8988T (cell line): ENCODE measurements around the gene KDELR1.
A peak's percentile ranks its signal among the peaks of the same experiment; 100 is the strongest.

ENCODE experiments used
- DNase-seq: peaks from one replicate; pipeline ENCODE4 v3.0.0; 2011

Gene KDELR1

DNA sequence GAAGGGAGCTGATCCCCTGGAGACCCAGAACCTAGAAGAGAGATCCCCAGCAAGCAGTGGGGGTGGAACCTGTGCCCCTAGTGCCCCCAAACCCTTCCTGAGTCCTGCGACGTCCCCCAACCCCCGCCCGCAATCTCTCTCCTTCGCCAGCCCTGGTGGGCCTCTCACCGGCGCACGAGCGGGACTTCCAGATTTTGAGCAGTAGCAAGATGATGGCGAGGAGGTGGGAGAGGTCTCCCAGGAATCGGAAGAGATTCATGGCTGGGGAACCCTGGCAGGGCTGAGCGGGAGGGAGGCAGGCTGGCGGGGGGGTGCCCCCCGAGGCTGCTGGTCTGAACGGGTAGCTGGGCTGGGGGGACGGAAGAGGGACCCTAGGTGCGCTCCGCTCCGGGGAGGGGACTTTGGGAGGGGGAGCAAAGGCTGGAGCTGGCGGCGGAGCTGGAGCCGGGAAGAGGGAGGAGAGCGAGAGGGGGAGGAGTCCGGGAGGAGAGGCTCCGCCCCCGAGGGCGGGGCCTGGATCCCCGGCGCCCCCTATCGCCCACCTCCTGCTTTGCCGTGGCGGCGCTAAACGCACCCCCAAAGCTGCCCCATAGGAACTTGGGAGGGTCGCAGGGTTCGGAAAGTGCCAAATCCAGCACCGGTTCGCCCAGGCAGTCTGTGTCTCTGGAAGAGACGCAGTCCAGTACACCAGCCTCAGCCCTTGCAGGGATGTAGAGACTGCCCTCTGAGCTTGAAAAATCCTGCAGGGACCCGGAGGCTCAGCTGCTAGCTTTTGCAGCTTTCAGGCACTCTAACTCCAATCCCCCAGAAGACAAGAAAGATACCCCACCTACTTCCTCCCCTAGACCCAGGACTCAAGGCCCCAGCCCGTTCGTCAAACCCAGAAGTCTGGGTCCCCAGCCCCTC is at the start of gene KDELR1:
Gene KDELR1, minus strand, starts transcription at position 452 of the 906 bp plus-strand sequence. Its CDS starts 193 bp downstream, at position 259.
- DNase-seq: peak; percentile 66

DNA sequence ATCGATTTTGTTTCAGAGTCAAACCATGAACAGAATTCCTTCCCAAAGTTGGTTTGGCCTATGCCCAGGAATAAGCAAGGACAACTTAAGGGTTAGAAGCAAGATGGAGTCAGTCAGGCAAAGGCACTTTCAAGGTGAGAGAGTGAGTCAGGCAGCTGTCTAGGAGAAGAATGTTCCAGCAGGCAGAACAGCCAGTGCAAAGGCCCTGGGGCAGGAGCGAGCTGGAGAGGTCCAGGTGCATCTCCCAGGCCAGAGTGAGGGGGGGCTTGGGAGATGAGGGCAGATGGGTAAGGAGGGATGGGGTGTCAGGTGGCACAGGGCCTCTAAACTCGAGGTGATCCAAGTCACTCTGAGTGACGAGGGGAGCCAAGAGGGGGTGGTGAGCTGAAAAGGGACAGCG is 45.2 kb upstream of the KDELR1 start:
- DNase-seq: no peak

DNA sequence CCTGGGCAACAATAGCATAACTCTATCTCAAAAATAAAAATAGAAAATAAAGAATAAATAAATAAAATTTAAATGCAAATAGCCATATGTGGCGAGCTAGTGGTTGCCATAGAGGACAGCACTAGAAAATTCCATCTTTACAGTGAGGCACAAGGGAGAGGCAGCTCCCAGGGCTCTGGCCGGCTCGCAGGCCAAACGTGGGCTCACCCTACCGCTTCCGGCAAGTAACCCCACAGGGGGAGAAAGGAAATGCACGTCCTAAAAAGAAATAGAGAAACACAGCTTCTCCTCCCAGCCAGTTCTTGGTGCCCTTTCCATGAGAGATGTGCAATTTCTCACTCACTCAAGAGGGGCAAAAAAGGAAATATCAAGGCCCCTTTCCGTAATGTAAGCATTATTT is 42.0 kb upstream of the KDELR1 start:
- DNase-seq: no peak

DNA sequence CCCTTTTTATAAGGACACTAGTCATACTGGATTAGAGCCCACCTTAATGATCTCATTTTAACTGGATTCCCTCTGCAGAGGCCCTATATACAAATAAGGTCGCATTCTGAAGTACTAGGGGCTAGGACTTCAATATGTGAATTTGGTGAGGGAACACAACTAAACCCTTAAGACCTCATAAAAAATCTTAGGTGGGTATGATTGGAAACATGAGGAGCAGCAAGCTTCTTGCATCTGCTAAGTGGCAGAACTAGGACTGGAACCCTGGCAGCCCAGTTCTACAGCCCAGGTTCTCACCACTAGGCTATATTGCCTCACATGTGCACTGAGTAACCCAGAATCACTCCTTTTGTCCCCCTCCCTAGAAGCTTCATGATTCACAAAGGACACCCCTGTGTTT is 37.3 kb upstream of the KDELR1 start:
- DNase-seq: no peak

DNA sequence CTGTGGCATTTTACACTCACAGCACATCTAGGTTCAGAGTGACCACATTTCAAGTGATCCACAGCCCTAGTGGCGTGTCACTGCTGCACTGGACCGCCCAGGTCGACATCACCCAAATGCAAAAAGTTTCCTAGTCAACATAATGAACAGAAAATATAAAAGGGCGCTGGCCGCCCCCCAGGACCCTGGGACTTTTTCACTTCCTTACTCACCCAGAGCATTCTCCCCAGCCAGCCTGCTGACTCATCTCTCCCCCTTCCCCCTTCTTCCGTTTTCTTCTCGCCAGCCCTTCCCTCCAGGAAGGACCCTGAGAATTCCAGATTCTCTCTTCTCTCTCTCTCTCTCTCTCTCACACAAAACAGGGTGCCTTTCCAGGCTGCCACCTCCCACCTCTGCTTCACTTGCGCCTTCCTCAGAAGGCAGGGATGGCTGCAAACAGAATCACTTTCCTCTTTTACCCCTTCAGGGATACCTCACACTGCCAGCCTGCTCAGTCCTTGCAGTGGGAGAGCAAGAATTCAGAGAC is 33.4 kb upstream of the KDELR1 start:
- DNase-seq: peak; percentile 51

DNA sequence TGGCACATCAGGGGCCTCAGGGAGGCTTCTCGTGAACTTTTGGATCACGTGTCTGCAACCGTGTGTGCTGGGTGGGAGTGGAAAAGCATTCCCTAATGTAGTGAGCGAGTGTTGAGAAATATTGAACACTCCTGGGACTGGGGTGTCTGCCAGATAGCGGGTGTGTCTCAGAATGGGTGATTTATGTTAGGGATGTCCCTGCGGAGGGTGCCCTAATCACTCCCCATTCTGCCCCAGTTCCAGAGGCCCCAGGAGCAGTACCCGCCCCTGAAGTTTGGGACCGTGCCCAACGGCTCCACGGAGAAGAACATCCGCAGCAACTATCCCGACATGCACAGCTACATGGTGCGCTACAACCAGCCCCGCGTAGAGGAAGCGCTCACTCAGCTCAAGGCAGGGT is 30.2 kb upstream of the KDELR1 start:
- DNase-seq: no peak

DNA sequence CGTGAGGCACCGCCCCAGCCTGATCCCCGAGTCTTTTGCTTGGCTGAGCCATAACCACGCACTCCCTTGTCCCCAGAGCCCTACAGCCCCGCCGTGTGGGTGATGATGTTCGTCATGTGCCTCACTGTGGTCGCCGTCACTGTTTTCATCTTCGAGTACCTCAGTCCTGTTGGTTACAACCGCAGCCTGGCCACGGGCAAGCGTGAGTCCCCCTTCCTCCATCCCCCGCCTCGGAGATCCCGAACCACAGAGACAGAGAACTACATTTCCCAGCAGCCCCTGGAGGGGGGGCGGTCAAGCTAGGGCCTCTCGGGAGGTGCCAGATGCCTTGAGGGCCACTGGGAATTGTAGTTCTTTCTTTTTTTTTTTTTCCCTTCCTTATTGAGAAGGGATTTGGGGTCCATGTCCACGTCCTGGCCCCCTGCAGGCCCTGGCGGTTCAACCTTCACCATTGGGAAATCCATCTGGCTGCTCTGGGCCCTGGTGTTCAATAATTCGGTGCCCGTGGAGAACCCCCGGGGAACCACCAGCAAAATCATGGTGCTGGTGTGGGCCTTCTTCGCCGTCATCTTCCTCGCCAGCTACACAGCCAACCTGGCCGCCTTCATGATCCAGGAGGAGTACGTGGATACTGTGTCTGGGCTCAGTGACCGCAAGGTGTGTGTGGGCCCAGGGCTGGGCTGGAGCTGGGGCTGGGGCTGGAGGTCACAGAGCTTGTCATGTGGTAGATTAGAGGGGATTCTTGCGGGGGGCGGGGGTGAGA is 28.0 kb upstream of the KDELR1 start:
- DNase-seq: peak; percentile 51

DNA sequence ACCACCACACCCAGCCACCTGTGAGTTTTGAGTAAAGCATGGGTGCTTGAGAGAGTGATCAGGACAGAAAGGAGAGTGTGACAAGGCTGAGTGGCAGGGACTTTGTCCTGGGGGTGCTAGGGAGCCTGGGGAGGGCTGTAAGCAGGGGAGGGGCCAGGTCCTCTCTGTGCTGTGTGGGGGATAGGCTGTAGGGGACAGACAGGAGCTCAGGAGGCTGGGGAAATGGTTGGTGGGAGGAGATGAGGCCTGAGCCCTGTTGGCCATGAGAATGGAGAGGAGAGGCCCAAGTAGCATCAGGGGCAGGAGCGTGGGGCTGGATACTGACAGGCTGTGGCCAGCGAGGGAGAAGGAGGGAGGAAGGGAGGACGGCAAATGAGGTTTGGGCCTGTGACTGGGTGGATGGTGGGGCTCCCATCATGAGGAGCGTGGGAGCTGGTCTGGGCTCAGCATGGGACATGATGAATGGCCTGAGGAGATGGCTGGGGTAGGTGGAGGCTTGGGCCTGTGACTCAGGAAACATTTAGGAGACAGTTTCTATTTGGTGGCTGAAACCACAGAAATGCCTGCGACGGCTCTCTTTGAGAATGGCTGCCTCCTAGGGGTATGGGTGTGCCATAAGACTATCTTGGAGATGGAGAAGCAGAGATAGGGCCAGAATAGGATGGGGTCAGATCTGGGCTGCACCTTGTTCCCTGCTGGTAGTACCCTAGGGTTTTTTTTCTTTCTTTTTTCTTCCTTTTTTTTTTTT is 27.1 kb upstream of the KDELR1 start:
- no peak for DNase-seq

DNA sequence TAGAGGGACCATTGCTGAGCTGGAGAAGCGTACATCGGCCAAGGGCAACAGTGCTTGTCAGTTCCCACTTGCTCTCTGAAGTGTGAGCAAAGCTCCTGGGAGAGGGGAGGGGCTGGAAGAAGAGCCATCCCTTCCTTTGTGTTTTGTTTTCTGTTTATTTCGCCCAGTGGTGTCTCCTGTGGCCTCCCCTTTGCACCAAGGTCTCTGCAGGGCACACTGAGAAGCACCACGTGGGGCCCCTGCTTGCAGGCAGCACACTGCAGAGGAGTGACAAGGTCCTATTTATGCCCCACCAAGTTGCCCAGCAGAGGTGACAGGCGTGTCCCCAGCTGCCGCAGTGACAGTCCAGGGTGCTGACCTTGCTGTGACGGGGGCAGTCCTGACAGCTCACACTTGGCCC is 26.1 kb upstream of the KDELR1 start:
- no peak for DNase-seq

DNA sequence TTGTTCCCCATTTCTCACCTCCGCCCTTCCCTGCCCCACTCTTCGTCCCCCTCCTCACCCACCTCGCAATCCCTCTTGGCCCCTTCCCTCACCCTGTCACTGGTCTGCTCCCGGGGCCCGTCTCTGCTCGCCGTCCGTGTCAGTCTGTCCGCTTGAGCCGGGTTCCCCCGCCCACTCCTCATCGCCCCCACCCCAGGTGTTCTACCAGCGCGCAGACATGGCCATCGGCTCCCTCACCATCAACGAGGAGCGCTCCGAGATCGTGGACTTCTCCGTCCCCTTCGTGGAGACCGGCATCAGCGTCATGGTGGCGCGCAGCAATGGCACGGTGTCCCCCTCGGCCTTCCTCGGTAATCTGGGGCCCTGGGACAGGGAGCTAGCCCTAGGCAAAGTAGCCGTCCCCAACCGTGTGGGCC is 24.5 kb upstream of the KDELR1 start:
- DNase-seq: no peak

DNA sequence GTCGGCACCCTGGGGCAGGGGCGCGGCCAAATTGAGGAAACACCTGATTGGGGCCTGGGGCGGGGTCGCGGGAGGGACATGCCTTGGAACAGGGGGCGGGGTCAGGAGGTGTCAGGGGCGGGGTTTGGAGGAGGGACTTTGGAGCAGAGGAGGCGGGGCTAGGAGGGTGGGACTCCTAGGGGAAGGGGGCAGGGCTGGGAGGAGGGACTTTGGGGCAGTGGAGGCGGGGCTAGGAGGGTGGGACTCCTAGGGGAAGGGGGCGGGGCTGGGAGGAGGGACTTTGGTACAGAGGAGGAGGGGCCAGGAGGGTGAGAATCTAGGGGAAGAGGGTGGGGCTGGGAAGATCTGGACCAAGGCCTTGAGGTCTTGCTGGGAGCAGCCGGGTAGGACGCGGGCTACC is 24.0 kb upstream of the KDELR1 start:
- no peak for DNase-seq

DNA sequence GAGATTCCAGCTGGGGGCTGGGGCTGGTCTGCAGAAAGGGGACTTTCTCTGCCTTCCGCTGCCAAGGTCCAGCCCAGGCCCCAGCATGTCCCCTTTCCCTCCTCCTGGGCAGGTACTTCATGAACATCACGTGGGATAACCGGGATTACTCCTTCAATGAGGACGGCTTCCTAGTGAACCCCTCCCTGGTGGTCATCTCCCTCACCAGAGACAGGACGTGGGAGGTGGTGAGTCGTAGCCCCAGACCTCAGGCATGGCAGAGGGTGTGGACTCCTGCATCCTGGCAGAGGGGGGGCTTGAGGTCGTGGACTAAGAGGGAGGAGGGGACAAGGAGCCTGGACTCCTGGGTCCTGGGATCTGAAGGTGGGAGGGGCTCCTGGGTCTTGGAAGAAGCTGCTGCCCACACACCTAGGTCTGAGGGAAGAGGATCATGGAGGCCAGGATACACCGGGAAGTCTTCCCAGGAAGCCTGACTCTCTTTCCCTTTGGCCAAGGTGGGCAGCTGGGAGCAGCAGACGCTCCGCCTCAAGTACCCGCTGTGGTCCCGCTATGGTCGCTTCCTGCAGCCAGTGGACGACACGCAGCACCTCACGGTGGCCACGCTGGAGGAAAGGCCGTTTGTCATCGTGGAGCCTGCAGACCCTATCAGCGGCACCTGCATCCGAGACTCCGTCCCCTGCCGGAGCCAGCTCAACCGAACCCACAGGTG is 22.7 kb upstream of the KDELR1 start:
- DNase-seq: no peak

DNA sequence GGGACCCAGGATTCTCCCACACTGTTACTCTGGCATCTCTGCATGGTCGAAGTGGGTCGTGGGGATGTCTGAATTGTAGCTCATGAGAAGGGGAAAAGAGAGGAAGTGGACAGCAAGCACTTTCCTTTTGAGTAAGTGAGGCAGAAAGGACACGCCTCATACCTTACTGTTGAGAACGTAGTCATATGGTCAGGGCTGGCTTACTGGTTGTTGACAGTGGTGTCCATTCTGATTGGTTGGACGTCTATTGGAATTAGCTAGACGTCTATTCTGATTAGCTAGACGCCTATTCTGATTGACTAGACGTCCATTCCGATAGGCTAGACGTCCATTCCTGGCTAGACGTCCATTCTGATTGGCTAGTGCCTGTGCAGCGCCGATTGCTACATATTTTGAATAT is 14.5 kb upstream of the KDELR1 start:
- no peak for DNase-seq

DNA sequence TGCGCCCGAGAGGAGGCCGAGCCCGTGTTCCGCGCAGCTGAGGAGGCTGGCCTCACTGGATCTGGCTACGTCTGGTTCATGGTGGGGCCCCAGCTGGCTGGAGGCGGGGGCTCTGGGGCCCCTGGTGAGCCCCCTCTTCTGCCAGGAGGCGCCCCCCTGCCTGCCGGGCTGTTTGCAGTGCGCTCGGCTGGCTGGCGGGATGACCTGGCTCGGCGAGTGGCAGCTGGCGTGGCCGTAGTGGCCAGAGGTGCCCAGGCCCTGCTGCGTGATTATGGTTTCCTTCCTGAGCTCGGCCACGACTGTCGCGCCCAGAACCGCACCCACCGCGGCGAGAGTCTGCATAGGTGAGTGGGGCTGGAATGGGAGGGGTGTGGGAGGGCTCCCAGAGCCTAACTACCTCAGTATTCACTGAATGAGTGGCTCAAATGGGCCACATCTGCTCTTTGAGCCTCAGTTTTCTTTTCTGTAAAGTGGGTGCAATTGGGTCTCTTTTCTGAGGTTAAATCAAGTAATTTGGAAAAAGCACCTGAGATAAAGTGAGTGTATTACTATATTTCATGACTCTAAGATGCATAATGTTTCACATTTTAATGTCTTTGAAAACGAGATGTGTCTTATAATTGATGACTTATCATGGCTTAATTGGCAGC is 13.8 kb upstream of the KDELR1 start:
- no peak for DNase-seq

DNA sequence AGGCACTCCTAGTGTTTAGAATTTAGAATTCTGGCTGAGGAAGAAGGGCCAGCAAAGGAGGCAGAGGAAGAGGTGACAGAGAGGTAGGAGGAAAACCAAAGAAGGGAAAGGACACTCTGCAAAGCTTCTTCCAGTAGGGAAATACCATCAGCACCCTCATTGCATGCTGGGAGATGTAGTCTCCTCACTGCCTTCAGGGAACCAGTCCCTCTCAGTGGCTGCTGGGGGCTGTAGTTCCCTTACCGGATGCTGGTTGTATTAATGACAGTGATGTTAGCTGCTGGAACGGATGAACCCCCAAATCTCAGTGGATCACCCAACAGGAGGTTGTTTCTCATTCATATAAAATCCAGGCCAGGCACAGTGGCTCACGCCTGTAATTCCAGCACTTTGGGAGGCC is 12.3 kb upstream of the KDELR1 start:
- DNase-seq: peak; percentile 59

DNA sequence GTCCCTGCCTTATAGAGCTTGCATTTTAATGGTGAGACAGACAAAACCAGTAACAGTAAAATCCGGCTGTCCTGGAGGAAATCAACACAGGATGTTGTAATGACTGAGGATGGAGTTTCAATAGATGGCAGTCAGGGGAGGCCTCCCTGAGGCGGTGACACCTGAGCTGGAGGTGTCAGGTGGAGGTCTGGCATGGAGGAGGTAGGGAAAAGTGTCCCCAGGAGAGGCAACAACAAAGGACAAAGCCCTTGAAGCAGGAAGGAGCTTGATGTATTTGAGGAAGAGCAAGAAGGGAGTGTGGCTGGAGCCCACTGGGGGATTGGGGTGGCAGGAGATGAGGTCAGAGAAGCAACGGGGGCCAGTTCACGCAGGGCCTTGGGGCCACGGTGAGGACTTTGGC is 9.9 kb upstream of the KDELR1 start:
- DNase-seq: no peak

DNA sequence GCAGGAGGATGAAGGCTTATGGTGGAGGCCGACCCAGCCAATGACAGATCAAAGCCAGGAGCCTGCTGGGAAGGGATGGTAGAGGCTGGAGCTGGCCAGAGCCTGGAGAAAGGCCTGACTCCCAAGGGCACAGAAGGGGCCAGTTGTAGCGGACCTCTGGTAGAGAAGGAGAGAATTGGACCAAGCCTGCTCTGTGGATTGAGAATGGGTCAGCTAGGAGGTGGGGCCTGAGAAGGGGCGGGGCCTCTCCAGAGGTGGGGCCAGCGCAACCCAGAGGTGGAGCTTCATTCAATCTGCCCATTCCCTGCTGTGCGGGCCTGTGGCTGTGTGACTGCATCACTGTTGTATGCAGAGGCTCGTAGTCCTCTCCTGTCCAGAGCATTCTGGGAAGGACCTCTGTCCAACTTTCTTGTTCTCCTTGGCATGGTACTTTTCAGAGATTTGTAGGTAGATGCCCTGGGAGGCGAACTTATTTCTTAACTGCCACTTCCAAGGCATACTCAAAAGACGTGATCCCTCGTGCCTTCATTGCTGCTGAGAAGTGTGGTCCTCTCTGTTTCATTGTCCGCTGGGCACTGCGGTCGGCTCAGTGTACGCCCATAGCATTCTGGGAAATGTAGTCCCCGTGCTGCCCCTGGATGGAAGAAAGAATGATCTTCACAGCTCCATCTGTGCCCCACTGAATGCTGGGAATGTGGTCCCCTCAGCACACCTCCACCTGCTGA is 8.8 kb upstream of the KDELR1 start:
- peak; percentile 62 for DNase-seq

DNA sequence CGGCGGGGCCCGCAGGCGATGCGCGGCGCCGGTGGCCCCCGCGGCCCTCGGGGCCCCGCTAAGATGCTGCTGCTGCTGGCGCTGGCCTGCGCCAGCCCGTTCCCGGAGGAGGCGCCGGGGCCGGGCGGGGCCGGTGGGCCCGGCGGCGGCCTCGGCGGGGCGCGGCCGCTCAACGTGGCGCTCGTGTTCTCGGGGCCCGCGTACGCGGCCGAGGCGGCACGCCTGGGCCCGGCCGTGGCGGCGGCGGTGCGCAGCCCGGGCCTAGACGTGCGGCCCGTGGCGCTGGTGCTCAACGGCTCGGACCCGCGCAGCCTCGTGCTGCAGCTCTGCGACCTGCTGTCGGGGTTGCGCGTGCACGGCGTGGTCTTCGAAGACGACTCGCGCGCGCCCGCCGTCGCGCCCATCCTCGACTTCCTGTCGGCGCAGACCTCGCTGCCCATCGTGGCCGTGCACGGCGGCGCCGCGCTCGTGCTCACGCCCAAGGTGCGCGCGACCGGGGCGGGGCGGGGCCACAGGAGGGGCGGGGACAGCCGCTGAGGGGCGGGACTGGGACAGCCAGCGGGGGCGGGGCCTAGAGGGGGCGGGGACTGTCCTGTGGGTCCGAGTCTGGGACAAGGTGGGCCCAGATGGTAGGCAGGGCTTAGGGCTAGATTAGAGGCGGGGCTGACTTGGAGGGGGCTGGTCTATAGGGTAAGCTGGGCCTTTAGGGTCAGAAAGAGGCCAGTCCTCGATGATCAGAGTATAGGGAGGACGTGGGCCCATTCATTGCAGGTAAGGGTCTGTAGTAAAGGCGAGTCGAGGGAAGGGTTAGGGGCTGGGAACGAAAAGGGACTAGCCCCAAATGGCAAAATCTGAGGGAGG is 7.3 kb upstream of the KDELR1 start:
- DNase-seq: peak; percentile 96

DNA sequence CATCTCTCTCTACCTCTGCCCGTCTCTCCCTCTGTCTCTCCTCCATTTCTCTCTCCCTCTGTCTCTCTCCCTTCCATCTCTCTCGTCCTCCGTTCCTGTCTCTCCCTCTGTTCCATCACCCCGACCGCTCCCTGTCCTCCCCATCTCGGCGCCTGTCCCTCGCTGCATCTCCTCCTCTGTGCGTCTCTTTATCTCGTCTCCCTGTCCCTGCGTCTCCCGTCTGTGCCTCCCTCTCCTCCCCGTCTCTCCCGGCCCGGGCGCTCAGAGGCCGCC is 6.7 kb upstream of the KDELR1 start:
- no peak for DNase-seq

DNA sequence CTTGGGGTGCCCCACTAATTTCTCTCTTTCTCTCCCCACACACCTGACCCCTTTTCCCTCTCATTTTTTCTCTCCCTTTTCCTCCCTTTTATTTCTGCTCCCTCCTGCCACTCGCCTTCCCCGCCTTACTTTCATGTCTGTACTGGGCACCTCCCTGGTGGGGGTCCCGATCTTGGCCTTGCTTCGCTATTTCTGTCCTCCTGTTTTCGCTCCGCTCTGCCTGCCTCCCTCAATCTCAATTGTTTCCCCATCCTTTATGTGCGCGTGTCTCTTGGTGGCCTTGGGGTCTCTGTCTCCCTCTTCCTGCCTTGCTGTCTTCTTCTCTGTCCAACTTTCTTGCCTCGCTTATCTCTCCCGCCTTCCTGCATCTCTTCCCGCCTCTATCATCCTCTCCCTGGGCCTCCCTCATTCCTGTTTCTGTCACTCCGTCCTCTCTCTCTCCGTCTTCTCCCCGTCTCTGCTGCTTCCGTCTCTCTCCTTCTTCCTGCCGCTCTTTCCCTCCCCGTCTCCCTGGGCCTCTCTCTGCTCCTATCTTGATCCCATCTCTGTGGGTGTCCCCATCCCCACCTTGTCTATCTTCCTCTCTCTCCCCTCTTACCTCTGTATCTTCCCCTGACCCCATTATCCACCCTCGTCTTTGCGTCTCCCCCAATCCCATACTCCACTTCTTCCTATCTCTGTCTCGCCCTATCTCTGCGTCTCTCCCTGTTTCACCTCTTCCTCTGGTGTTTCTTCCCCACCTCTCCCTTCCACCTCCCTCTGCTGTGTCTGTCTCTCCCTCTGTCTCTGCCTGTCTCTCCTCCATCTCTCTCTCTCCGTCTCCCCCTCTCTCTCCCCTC is 6.1 kb upstream of the KDELR1 start:
- DNase-seq: no peak
